ENCODE measurements around the gene LGR6. TPM values are rescaled to one million over a fixed set of nuclear protein-coding genes. Genes with fewer than 3 reads are reported as not detected.

Gene LGR6
- total RNA-seq, 1 experiment from 2014 or later: 0.08 TPM

DNA sequence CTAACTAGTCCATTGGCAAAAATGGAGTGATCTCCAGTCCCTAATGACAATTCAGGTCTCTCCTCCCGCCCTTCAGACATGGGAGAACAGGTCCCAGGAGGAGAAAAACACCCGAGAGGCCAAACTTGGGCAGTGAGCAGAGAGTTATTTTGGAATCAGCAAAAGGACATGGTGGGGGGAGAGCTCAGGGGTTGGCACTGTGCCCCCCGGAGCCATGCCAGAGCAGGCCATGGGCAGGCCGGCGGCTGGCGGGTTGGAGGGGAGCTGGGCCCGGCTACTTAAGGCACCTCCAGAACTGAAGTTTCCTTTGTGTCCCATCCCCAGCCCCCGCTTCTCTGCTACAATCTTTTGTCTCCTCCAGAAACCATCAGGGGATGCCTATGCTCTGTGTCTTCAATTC, 7.1 kb downstream of the LGR6 start:
- H3K36me3 ChIP-seq (ENCODE audit: control insufficient read depth, insufficient read depth, low read length): no peaks in the 10 kb centered on the region
- ChIA-PET CTCF (interaction anchor here (1.5 kb wide), 1 partner anchor 11 kb away, joined by 4 read pairs; no protein-coding TSS in a partner anchor), POLR2A (no interaction called here)
- ATAC-seq (no peak), DNase-seq (ENCODE audit: low read depth, low spot score) (no peak)
- TF ChIP-seq POLR2AphosphoS5 (IDR thresholded peaks at IDR 0.05; ENCODE audit: low read depth, low read length) (no peak), TCF7L2 (IDR thresholded peaks at IDR 0.05; ENCODE audit: low read depth, low read length) (no peak), SIN3A (IDR thresholded peaks at IDR 0.05; ENCODE audit: borderline replicate concordance, insufficient read depth, low read depth, low read length) (no peak)
- TF ChIP-seq, protein P1, sequence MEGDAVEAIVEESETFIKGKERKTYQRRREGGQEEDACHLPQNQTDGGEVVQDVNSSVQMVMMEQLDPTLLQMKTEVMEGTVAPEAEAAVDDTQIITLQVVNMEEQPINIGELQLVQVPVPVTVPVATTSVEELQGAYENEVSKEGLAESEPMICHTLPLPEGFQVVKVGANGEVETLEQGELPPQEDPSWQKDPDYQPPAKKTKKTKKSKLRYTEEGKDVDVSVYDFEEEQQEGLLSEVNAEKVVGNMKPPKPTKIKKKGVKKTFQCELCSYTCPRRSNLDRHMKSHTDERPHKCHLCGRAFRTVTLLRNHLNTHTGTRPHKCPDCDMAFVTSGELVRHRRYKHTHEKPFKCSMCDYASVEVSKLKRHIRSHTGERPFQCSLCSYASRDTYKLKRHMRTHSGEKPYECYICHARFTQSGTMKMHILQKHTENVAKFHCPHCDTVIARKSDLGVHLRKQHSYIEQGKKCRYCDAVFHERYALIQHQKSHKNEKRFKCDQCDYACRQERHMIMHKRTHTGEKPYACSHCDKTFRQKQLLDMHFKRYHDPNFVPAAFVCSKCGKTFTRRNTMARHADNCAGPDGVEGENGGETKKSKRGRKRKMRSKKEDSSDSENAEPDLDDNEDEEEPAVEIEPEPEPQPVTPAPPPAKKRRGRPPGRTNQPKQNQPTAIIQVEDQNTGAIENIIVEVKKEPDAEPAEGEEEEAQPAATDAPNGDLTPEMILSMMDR (IDR thresholded peaks at IDR 0.05): no peak
- TF ChIP-seq, protein P2, sequence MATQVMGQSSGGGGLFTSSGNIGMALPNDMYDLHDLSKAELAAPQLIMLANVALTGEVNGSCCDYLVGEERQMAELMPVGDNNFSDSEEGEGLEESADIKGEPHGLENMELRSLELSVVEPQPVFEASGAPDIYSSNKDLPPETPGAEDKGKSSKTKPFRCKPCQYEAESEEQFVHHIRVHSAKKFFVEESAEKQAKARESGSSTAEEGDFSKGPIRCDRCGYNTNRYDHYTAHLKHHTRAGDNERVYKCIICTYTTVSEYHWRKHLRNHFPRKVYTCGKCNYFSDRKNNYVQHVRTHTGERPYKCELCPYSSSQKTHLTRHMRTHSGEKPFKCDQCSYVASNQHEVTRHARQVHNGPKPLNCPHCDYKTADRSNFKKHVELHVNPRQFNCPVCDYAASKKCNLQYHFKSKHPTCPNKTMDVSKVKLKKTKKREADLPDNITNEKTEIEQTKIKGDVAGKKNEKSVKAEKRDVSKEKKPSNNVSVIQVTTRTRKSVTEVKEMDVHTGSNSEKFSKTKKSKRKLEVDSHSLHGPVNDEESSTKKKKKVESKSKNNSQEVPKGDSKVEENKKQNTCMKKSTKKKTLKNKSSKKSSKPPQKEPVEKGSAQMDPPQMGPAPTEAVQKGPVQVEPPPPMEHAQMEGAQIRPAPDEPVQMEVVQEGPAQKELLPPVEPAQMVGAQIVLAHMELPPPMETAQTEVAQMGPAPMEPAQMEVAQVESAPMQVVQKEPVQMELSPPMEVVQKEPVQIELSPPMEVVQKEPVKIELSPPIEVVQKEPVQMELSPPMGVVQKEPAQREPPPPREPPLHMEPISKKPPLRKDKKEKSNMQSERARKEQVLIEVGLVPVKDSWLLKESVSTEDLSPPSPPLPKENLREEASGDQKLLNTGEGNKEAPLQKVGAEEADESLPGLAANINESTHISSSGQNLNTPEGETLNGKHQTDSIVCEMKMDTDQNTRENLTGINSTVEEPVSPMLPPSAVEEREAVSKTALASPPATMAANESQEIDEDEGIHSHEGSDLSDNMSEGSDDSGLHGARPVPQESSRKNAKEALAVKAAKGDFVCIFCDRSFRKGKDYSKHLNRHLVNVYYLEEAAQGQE (IDR thresholded peaks at IDR 0.05; ENCODE audit: insufficient read depth in 1 of 2, low read depth in 2 of 2, low read length in 1 of 2): no peak
- in situ Hi-C loops (cut with HindIII; ENCODE audit: low pct_unique_long_range_greater_than_20kb, low sequenced_read_pairs): loop anchor here (25.0 kb wide), 1 partner anchor 112 kb away; no protein-coding TSS in a partner anchor
- H3K4me1 ChIP-seq (ENCODE audit: control insufficient read depth, insufficient read depth, low read length): peaks cover 8% of the 10 kb centered on the region; the same call in 1 of the 2 replicates
- intact Hi-C loops (cut with micrococcal nuclease; ENCODE audit: unreplicated experiment): no loop called here
- H3K9me3 ChIP-seq (ENCODE audit: control insufficient read depth, insufficient read depth, low read depth, low read length): no peaks in the 10 kb centered on the region
- no peak overlapping the region for H3K27ac ChIP-seq (ENCODE audit: low read length)
- H3K27me3 ChIP-seq (ENCODE audit: control insufficient read depth, insufficient read depth, low read length): no peaks in the 10 kb centered on the region
- no peak overlapping the region for H3K4me3 ChIP-seq (ENCODE audit: low read depth in 2 of 2, low read length in 2 of 2)
- no TSS peak for BruUV-seq (replicated peaks)

DNA sequence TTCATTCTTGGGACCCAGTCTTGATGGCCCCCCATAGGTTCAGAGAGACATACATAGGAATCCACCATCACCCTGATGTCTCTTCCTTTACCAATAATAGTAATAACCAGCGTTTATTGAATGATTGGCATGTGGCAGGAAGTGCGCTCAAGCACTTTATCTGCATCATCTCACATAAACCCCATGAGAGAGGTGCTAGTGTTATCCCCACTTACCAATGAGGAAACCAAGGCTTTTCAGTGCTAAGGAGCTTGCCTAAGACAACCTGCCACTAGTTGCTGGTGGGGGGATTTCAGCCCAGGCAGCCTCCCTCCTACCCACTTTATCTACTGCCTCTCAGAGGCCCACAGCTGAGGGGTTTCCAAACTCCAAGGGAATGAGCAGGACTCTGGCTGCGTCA, 7.7 kb downstream of the LGR6 start:
- no peak overlapping the region for H3K4me3 ChIP-seq (ENCODE audit: low read depth in 2 of 2, low read length in 2 of 2)
- DNase-seq (ENCODE audit: low read depth, low spot score): no peak
- intact Hi-C loops (cut with micrococcal nuclease; ENCODE audit: unreplicated experiment): no loop called here
- peaks cover 8% of the 10 kb centered on the region; the same call in 1 of the 2 replicates for H3K4me1 ChIP-seq (ENCODE audit: control insufficient read depth, insufficient read depth, low read length)
- ChIA-PET CTCF (interaction anchor here (0.6 to 1.5 kb wide), 2 partner anchors 12 to 138 kb away, joined by 3 to 4 read pairs; no protein-coding TSS in a partner anchor), POLR2A (no interaction called here)
- no peak for ATAC-seq
- in situ Hi-C loops (cut with HindIII; ENCODE audit: low pct_unique_long_range_greater_than_20kb, low sequenced_read_pairs): loop anchor here (25.0 kb wide), 1 partner anchor 111 kb away; no protein-coding TSS in a partner anchor
- H3K9me3 ChIP-seq (ENCODE audit: control insufficient read depth, insufficient read depth, low read depth, low read length): no peaks in the 10 kb centered on the region
- no peak for TF ChIP-seq TCF7L2 (IDR thresholded peaks at IDR 0.05; ENCODE audit: low read depth, low read length)
- no peak for TF ChIP-seq SIN3A (IDR thresholded peaks at IDR 0.05; ENCODE audit: borderline replicate concordance, insufficient read depth, low read depth, low read length)
- TF ChIP-seq, protein P1 (IDR thresholded peaks at IDR 0.05): no peak
- TF ChIP-seq POLR2AphosphoS5 (IDR thresholded peaks at IDR 0.05; ENCODE audit: low read depth, low read length): no peak
- TF ChIP-seq, protein P2 (IDR thresholded peaks at IDR 0.05; ENCODE audit: insufficient read depth in 1 of 2, low read depth in 2 of 2, low read length in 1 of 2): no peak
- no peak overlapping the region for H3K27ac ChIP-seq (ENCODE audit: low read length)
- no TSS peak for BruUV-seq (replicated peaks)
- no peaks in the 10 kb centered on the region for H3K27me3 ChIP-seq (ENCODE audit: control insufficient read depth, insufficient read depth, low read length)
- H3K36me3 ChIP-seq (ENCODE audit: control insufficient read depth, insufficient read depth, low read length): no peaks in the 10 kb centered on the region

Measured in Panc1 (cell line).